Naive thymus-derived CD4-positive, alpha-beta T cell (primary cell): ENCODE results near the gene SH3BP5. TPM values are rescaled to one million over a fixed set of nuclear protein-coding genes. Genes with fewer than 3 reads are reported as not detected.
A peak's percentile ranks its signal among the peaks of the same experiment; 100 is the strongest.

Source experiments
- ATAC-seq: fragments of 150-1000 bp; cut with Tn5 transposase; 2 replicates; pipeline ENCODE4 v1.10.0; 2021; ENCODE audit warnings: mild to moderate bottlenecking, moderate library complexity
- CTCF ChIA-PET: fragments of 350-600 bp; sonication (Branson Sonifier 250); formaldehyde crosslinking; loops from one replicate; lab custom pipeline; 2021; ENCODE audit warnings: antibody characterized with exemption; lab: Charles Lee
- POLR2A ChIA-PET: fragments of 350-600 bp; sonication (Branson Sonifier 250); formaldehyde crosslinking; loops from one replicate; lab custom pipeline; 2021; ENCODE audit warnings: antibody characterized with exemption, inconsistent platforms; lab: Charles Lee
- DNase-seq, 9 donors: peaks; one replicate each; pipeline versions ENCODE4 v3.0.0 to v3.0.0-alpha.2; 2020 to 2022; ENCODE audit warnings: mixed read lengths in 1 of 9
- H3K27ac ChIP-seq: one replicate; pipeline ENCODE4 v1.7.0; 2013; ENCODE audit warnings: mild to moderate bottlenecking, low read depth, low read length, moderate library complexity
- H3K27me3 ChIP-seq, 2 donors: one replicate each; pipeline ENCODE4 v1.7.0; 2013; ENCODE audit warnings: low read length in 2 of 2, mild to moderate bottlenecking in 2 of 2, moderate library complexity in 2 of 2; ENCODE audit not compliant: control insufficient read depth in 2 of 2, insufficient read depth in 2 of 2
- H3K36me3 ChIP-seq, 3 experiments: 1 replicate in 2 of 3; 2 replicates in 1 of 3; pipeline ENCODE4 v1.7.0; 2013; ENCODE audit warnings: low read length in 3 of 3, mild to moderate bottlenecking in 3 of 3, moderate library complexity in 1 of 3; ENCODE audit not compliant: insufficient read depth in 3 of 3, control insufficient read depth in 2 of 3
- H3K4me1 ChIP-seq, 2 donors: one replicate each; pipeline ENCODE4 v1.7.0; 2013; ENCODE audit warnings: low read length in 2 of 2, mild to moderate bottlenecking in 2 of 2, moderate library complexity in 1 of 2; ENCODE audit not compliant: control insufficient read depth in 2 of 2, insufficient read depth in 2 of 2
- H3K4me3 ChIP-seq: 2 replicates; pipeline ENCODE4 v1.7.0; 2013; ENCODE audit warnings: mild to moderate bottlenecking, low read length
- H3K9me3 ChIP-seq, 3 experiments: 1 replicate in 2 of 3; 2 replicates in 1 of 3; pipeline ENCODE4 v1.7.0; 2013; ENCODE audit warnings: low read length in 3 of 3; ENCODE audit not compliant: control insufficient read depth in 2 of 3
- H3K27ac Mint-ChIP-seq, 9 donors: one replicate each; pipeline ENCODE4 v1.8.0; 2020 to 2022; ENCODE audit warnings: mixed read lengths in 9 of 9, mild to moderate bottlenecking in 8 of 9, moderate library complexity in 5 of 9, inconsistent platforms in 2 of 9
- H3K27me3 Mint-ChIP-seq, 5 donors: one replicate each; pipeline ENCODE4 v1.8.0; 2021 to 2022; ENCODE audit warnings: mixed read lengths in 5 of 5, mild to moderate bottlenecking in 1 of 5
- H3K36me3 Mint-ChIP-seq, 5 donors: one replicate each; pipeline ENCODE4 v1.8.0; 2020 to 2022; ENCODE audit warnings: mixed read lengths in 5 of 5, mild to moderate bottlenecking in 3 of 5, inconsistent platforms in 1 of 5
- H3K4me1 Mint-ChIP-seq, 7 donors: one replicate each; pipeline ENCODE4 v1.8.0; 2020 to 2022; ENCODE audit warnings: mixed read lengths in 7 of 7, mild to moderate bottlenecking in 3 of 7, inconsistent platforms in 1 of 7
- H3K4me3 Mint-ChIP-seq, 10 donors: one replicate each; pipeline ENCODE4 v1.8.0; 2020 to 2022; ENCODE audit warnings: mild to moderate bottlenecking in 10 of 10, mixed read lengths in 10 of 10, moderate library complexity in 6 of 10, inconsistent platforms in 2 of 10
- H3K9me3 Mint-ChIP-seq, 11 donors: one replicate each; pipeline ENCODE4 v1.8.0; 2020 to 2022; ENCODE audit warnings: mixed read lengths in 11 of 11, mild to moderate bottlenecking in 4 of 11, inconsistent platforms in 1 of 11, moderate library complexity in 1 of 11
- intact Hi-C, 2 donors: fragments of 100-400 bp; cut with micrococcal nuclease; formaldehyde crosslinking; loops; one replicate each; pipeline ENCODE4 v1.15.1; 2023
- polyA plus RNA-seq, 2 donors: library from polyadenylated mRNA; unstranded; fragments of 300-500 nt; fragmentation: Illumina TruSeq; gene quantifications; one replicate each; pipeline ENCODE4 v1.2.3, GENCODE V29; 2021
- total RNA-seq, 6 experiments: library from RNA in 5 of 6; stranded (reverse) in 5 of 6; gene quantifications; 1 replicate in 5 of 6; 2 replicates in 1 of 6; pipeline ENCODE4 v1.2.3 and lab custom pipeline; 2021 to 2026

The SH3BP5 gene
- total and polyA plus RNA-seq, 7 experiments from 2014 or later = 18.5 to 64.7 (median 39.5) TPM

- H3K4me3 ChIP-seq = no peak overlapping the region
- H3K36me3 Mint-ChIP-seq = peaks cover 0 to 47% (median 9%) of the 10 kb centered on the region in 5 donors
- POLR2A ChIA-PET = interaction anchor here (1.0 to 1.5 kb wide), 3 partner anchors 11 to 78 kb away, joined by 3 to 6 read pairs (median 5); no protein-coding TSS in a partner anchor
- H3K4me1 Mint-ChIP-seq = peaks cover 68 to 96% (median 90%) of the 10 kb centered on the region in 7 donors
- H3K4me1 ChIP-seq = peaks cover 64 to 70% of the 10 kb centered on the region in 2 donors
- H3K27me3 Mint-ChIP-seq = no peaks in the 10 kb centered on the region
- peaks cover 0 to 2% (median 0%) of the 10 kb centered on the region in 11 donors for H3K9me3 Mint-ChIP-seq
- intact Hi-C loops = no loop called here
- H3K27ac ChIP-seq = no peak overlapping the region
- H3K36me3 ChIP-seq = peaks cover 0 to 10% (median 0%) of the 10 kb centered on the region in 3 experiments
- peak overlapping the region in 5 of 10 donors; percentile 23 to 67 (median 42) for H3K4me3 Mint-ChIP-seq
- CTCF ChIA-PET = interaction anchor here (0.5 kb wide), 1 partner anchor 24 kb away, joined by 3 read pairs; no protein-coding TSS in a partner anchor
- ATAC-seq (no peak), DNase-seq (no peak)
- H3K27me3 ChIP-seq = no peaks in the 10 kb centered on the region
- peak overlapping the region in 6 of 9 donors; percentile 49 to 94 (median 74) for H3K27ac Mint-ChIP-seq
- H3K9me3 ChIP-seq = no peaks in the 10 kb centered on the region
Observed at GRCh38 chr3:15288331-15289035, 43.9 kb downstream of the SH3BP5 start.

- H3K4me3 Mint-ChIP-seq = peak overlapping the region in 2 of 10 donors; percentile 9 to 32
- no peak overlapping the region for H3K27ac ChIP-seq
- POLR2A ChIA-PET = interaction anchor here (0.9 to 1.5 kb wide), 3 partner anchors 21 to 78 kb away, joined by 3 to 6 read pairs (median 4); no protein-coding TSS in a partner anchor
Observed at GRCh38 chr3:15287565-15288330, 44.6 kb downstream of the SH3BP5 start.

GRCh38 chr3:15286022-15286421, 46.4 kb downstream of the SH3BP5 start:
- Histone ChIP-seq H3K27ac (no peak overlapping the region), H3K4me3 (no peak overlapping the region), H3K9me3 (no peaks in the 10 kb centered on the region), H3K4me1 (peaks cover 39 to 54% of the 10 kb centered on the region in 2 donors), H3K36me3 (peaks cover 0 to 10% (median 0%) of the 10 kb centered on the region in 3 experiments), H3K27me3 (no peaks in the 10 kb centered on the region)
- Mint-ChIP-seq H3K27ac (peak overlapping the region in 4 of 9 donors; percentile 2 to 76 (median 35)), H3K36me3 (peaks cover 0 to 39% (median 14%) of the 10 kb centered on the region in 5 donors), H3K4me1 (peaks cover 45 to 96% (median 89%) of the 10 kb centered on the region in 7 donors), H3K27me3 (no peaks in the 10 kb centered on the region), H3K4me3 (no peak overlapping the region), H3K9me3 (peaks cover 0 to 2% (median 0%) of the 10 kb centered on the region in 11 donors)
- DNase-seq (no peak), ATAC-seq (no peak)
- CTCF ChIA-PET = interaction anchor here (3.9 kb wide), 1 partner anchor 18 kb away, joined by 12 read pairs; no protein-coding TSS in a partner anchor
- POLR2A ChIA-PET = no interaction called here
- intact Hi-C loops = no loop called here

More at GRCh38 chr3:15287565-15288330, 44.6 kb downstream of the SH3BP5 start:
- Histone ChIP-seq H3K4me1 (peaks cover 57 to 70% of the 10 kb centered on the region in 2 donors), H3K36me3 (peaks cover 0 to 10% (median 0%) of the 10 kb centered on the region in 3 experiments), H3K27me3 (no peaks in the 10 kb centered on the region), H3K4me3 (no peak overlapping the region), H3K9me3 (no peaks in the 10 kb centered on the region)
- DNase-seq (no peak), ATAC-seq (peak; percentile 46)
- H3K9me3 Mint-ChIP-seq = peaks cover 0 to 2% (median 0%) of the 10 kb centered on the region in 11 donors
- CTCF ChIA-PET = interaction anchor here (0.5 to 1.3 kb wide), 3 partner anchors 11 to 61 kb away, joined by 3 to 6 read pairs (median 3); no protein-coding TSS in a partner anchor
- peaks cover 0 to 45% (median 9%) of the 10 kb centered on the region in 5 donors for H3K36me3 Mint-ChIP-seq
- intact Hi-C loops = no loop called here
- H3K27me3 Mint-ChIP-seq = no peaks in the 10 kb centered on the region
- H3K27ac Mint-ChIP-seq = peak overlapping the region in 2 of 9 donors; percentile 38 to 94
- H3K4me1 Mint-ChIP-seq = peaks cover 61 to 96% (median 87%) of the 10 kb centered on the region in 7 donors

- peaks cover 48 to 97% (median 92%) of the 10 kb centered on the region in 7 donors for H3K4me1 Mint-ChIP-seq
- H3K36me3 Mint-ChIP-seq = peaks cover 0 to 41% (median 14%) of the 10 kb centered on the region in 5 donors
- H3K27ac Mint-ChIP-seq = peak overlapping the region in 4 of 9 donors; percentile 19 to 74 (median 38)
- DNase-seq = no peak
- no peak overlapping the region for H3K4me3 ChIP-seq
- H3K4me3 Mint-ChIP-seq = peak overlapping the region in 3 of 10 donors; percentile 3 to 42 (median 12)
- ChIA-PET CTCF (interaction anchor here (3.9 kb wide), 1 partner anchor 16 kb away, joined by 12 read pairs; no protein-coding TSS in a partner anchor), POLR2A (interaction anchor here (0.8 to 1.4 kb wide), 2 partner anchors 9 to 11 kb away, joined by 3 to 4 read pairs; no protein-coding TSS in a partner anchor)
- H3K9me3 Mint-ChIP-seq = peaks cover 0 to 2% (median 0%) of the 10 kb centered on the region in 11 donors
- H3K27me3 ChIP-seq = no peaks in the 10 kb centered on the region
- no peak overlapping the region for H3K27ac ChIP-seq
- ATAC-seq = no peak
- H3K4me1 ChIP-seq = peaks cover 35 to 42% of the 10 kb centered on the region in 2 donors
- H3K27me3 Mint-ChIP-seq = no peaks in the 10 kb centered on the region
- intact Hi-C loops = no loop called here
- H3K9me3 ChIP-seq = no peaks in the 10 kb centered on the region
- peaks cover 0 to 10% (median 0%) of the 10 kb centered on the region in 3 experiments for H3K36me3 ChIP-seq
Observed at GRCh38 chr3:15284121-15284889, 48.1 kb downstream of the SH3BP5 start.

GRCh38 chr3:15283702-15284101, 48.7 kb downstream of the SH3BP5 start:
- H3K27me3 Mint-ChIP-seq = no peaks in the 10 kb centered on the region
- Histone ChIP-seq H3K36me3 (peaks cover 0 to 10% (median 0%) of the 10 kb centered on the region in 3 experiments), H3K27ac (no peak overlapping the region), H3K27me3 (no peaks in the 10 kb centered on the region), H3K4me3 (no peak overlapping the region), H3K9me3 (no peaks in the 10 kb centered on the region), H3K4me1 (peaks cover 33 to 36% of the 10 kb centered on the region in 2 donors)
- ChIA-PET POLR2A (no interaction called here), CTCF (interaction anchor here (3.9 kb wide), 1 partner anchor 16 kb away, joined by 12 read pairs; no protein-coding TSS in a partner anchor)
- no peaks in the 10 kb centered on the region for H3K9me3 Mint-ChIP-seq
- ATAC-seq (no peak), DNase-seq (no peak)
- H3K4me3 Mint-ChIP-seq = peak overlapping the region in 2 of 10 donors; percentile 3 to 38
- peaks cover 0 to 35% (median 10%) of the 10 kb centered on the region in 5 donors for H3K36me3 Mint-ChIP-seq
- peaks cover 48 to 97% (median 92%) of the 10 kb centered on the region in 7 donors for H3K4me1 Mint-ChIP-seq
- H3K27ac Mint-ChIP-seq = peak overlapping the region in 2 of 9 donors; percentile 55 to 74
- intact Hi-C loops = loop anchor here in 1 of 2 donors (1.0 kb wide), 1 partner anchor 9 kb away; no protein-coding TSS in a partner anchor
